Left lobe of liver (tissue), 1 donor: ENCODE data around the gene TNRC18. TPM values are rescaled to one million over a fixed set of nuclear protein-coding genes. Genes with fewer than 3 reads are reported as not detected.

Experiments used
- total RNA-seq: library from RNA; stranded (reverse); gene quantifications from one replicate; pipeline ENCODE4 v1.2.1, GENCODE V29; 2021
- donor health status: DM: no; HTN: yes; CAD: no.

TNRC18 gene
- total RNA-seq, 1 donor from 2014 or later, result 35.4 TPM

Other genes starting within 250 kb of the TNRC18 start
- 37.0 TPM for gene WIPI2, start 233.6 kb downstream of the TNRC18 start, total RNA-seq
- 2.9 TPM for gene SLC29A4, start 140.9 kb downstream of the TNRC18 start, total RNA-seq
- gene FBXL18, start 90.0 kb upstream of the TNRC18 start, total RNA-seq, result 6.4 TPM
- gene ACTB, start 106.8 kb upstream of the TNRC18 start, total RNA-seq, result 1,167 TPM
- 13.9 TPM for gene FSCN1, start 169.0 kb upstream of the TNRC18 start, total RNA-seq